Prostate gland (tissue), 2 donors: ENCODE data around the gene TNFSF13.

Experiments
- CTCF ChIP-seq, 4 experiments: fragments of 200-600 bp in 2 of 4; fragments of 450-650 bp in 2 of 4; sonication (generic) in 2 of 4; IDR thresholded peaks; 1 replicate in 3 of 4; 2 replicates in 1 of 4; pipeline ENCODE4 v1.5.1; 2016 to 2019; ENCODE audit warnings: antibody characterized with exemption in 4 of 4, mild to moderate bottlenecking in 2 of 4, moderate library complexity in 2 of 4
- POLR2A ChIP-seq: fragments of 450-650 bp; IDR thresholded peaks from one replicate; pipeline ENCODE4 v1.6.1; 2016; ENCODE audit warnings: antibody characterized with exemption, mild to moderate bottlenecking
- POLR2AphosphoS5 ChIP-seq: sonication (generic); formaldehyde crosslinking; IDR thresholded peaks from one replicate; pipeline ENCODE4 v1.6.1; 2017; ENCODE audit warnings: antibody characterized with exemption

GRCh38 chr17:7575959-7576358 lies 17.4 kb downstream of the TNFSF13 start:
- no peak for TF ChIP-seq CTCF (IDR thresholded peaks at IDR 0.05)
- TF ChIP-seq POLR2A, result no peak
- no peak for TF ChIP-seq POLR2AphosphoS5
